ENCODE results near the gene SIPA1L3.

Gene SIPA1L3

GRCh38 chr19:38151242-38151641 lies 244.2 kb downstream of the SIPA1L3 start:
- Histone ChIP-seq H3K27me3 (ENCODE audit: control insufficient read depth, insufficient read depth, low read length) (no peaks in the 10 kb centered on the region), H3K9me3 (ENCODE audit: control insufficient read depth, insufficient read depth, low read length) (no peaks in the 10 kb centered on the region), H3K36me3 (ENCODE audit: control insufficient read depth, insufficient read depth, low read length) (0 out of 2 replicates have a peak, but pooled peaks cover 4% of the 10 kb centered on the region), H3K4me3 (ENCODE audit: low read length) (no peak overlapping the region), H3K27ac (ENCODE audit: low read length) (no peak overlapping the region), H3K4me1 (ENCODE audit: control insufficient read depth, insufficient read depth, low read length) (no peaks in the 10 kb centered on the region)
- WGBS (ENCODE audit: insufficient coverage, insufficient read length): no CpG with 5 or more reads among the region's 9 CpGs
- DNase-seq (ENCODE audit: low read depth, low spot score): no peak

DNA sequence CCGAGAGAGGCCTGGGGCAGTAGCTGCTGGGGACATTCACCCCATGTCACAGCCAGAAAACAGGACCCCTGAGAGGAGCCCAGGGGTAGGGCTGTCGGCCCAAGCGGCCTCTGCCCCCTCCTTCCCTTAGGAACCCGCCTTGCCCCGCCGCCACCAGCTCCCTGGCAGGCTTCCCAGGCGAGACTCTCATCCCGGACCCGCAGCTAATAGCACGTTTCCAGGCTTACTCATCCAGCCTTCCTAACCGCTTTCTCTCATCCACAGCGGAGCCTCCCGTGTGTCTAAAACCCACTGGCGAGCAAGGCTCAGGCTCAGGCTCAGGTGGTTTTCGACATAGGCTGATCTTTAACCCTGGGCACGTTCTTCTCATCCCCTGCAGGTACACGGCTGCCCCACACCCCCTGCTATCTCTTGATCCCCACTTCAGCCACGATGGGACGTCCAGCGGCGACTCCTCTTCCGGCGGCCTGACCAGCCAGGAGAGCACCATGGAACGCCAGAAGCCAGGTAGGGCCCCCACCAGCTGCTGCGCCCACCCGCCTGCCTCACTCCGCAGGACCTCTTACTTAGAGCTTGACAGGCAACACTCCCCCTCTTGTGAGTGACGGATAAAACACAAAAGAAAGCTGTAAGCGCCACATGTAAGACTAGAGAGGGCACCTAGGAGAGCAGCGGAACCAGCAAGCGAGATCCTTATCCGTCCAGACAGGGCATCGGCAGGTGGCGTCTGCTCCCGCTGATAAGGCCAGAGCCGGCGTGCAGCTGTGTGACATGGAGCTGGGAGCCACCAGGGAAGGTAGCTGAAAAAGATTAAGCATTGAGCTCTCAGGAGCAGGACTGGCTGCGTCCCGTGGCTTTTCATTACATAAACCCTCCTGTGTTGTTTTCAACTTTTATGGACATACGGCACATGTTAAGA lies 245.7 kb downstream of the SIPA1L3 start:
- DNase-seq (ENCODE audit: low read depth, low spot score): no peak
- Histone ChIP-seq H3K4me3 (ENCODE audit: low read length) (no peak overlapping the region), H3K27ac (ENCODE audit: low read length) (no peak overlapping the region), H3K36me3 (ENCODE audit: control insufficient read depth, insufficient read depth, low read length) (0 out of 2 replicates have a peak, but pooled peaks cover 4% of the 10 kb centered on the region), H3K27me3 (ENCODE audit: control insufficient read depth, insufficient read depth, low read length) (no peaks in the 10 kb centered on the region), H3K4me1 (ENCODE audit: control insufficient read depth, insufficient read depth, low read length) (no peaks in the 10 kb centered on the region), H3K9me3 (ENCODE audit: control insufficient read depth, insufficient read depth, low read length) (no peaks in the 10 kb centered on the region)
- WGBS (ENCODE audit: insufficient coverage, insufficient read length): no CpG with 5 or more reads among the region's 40 CpGs

GRCh38 chr19:38155453-38155852 lies 248.4 kb downstream of the SIPA1L3 start:
- no peak overlapping the region for H3K27ac ChIP-seq (ENCODE audit: low read length)
- 0 out of 2 replicates have a peak, but pooled peaks cover 4% of the 10 kb centered on the region for H3K36me3 ChIP-seq (ENCODE audit: control insufficient read depth, insufficient read depth, low read length)
- H3K4me3 ChIP-seq (ENCODE audit: low read length): no peak overlapping the region
- H3K27me3 ChIP-seq (ENCODE audit: control insufficient read depth, insufficient read depth, low read length): no peaks in the 10 kb centered on the region
- WGBS (ENCODE audit: insufficient coverage, insufficient read length): no CpG with 5 or more reads among the region's 6 CpGs
- H3K9me3 ChIP-seq (ENCODE audit: control insufficient read depth, insufficient read depth, low read length): no peaks in the 10 kb centered on the region
- no peaks in the 10 kb centered on the region for H3K4me1 ChIP-seq (ENCODE audit: control insufficient read depth, insufficient read depth, low read length)
- DNase-seq (ENCODE audit: low read depth, low spot score): no peak

DNA sequence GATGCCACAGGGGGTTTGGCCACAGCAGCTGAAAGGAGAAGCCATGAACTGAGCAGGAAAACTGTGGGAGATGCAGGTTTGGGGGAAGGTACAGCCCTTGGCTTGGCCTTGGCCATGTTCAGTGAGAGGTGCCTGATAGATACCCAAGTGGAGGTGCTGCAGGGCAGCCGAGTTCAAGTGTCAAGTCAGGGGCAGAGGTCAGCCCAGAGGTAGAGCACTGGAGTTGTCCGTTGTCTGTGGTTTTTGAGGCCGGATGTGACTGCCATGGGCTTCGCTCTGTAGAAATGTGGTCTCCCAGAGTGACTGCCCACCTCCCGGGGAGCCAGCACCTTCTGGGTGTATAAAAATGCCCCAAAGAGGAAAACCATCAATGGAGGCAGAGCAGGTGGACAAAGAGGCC lies 251.7 kb downstream of the SIPA1L3 start:
- no peaks in the 10 kb centered on the region for H3K4me1 ChIP-seq (ENCODE audit: control insufficient read depth, insufficient read depth, low read length)
- no peak overlapping the region for H3K4me3 ChIP-seq (ENCODE audit: low read length)
- H3K9me3 ChIP-seq (ENCODE audit: control insufficient read depth, insufficient read depth, low read length): no peaks in the 10 kb centered on the region
- H3K27ac ChIP-seq (ENCODE audit: low read length): no peak overlapping the region
- no peak for DNase-seq (ENCODE audit: low read depth, low spot score)
- H3K27me3 ChIP-seq (ENCODE audit: control insufficient read depth, insufficient read depth, low read length): no peaks in the 10 kb centered on the region
- no CpG with 5 or more reads among the region's 5 CpGs for WGBS (ENCODE audit: insufficient coverage, insufficient read length)
- peaks cover 9% of the 10 kb centered on the region for H3K36me3 ChIP-seq (ENCODE audit: control insufficient read depth, insufficient read depth, low read length)

DNA sequence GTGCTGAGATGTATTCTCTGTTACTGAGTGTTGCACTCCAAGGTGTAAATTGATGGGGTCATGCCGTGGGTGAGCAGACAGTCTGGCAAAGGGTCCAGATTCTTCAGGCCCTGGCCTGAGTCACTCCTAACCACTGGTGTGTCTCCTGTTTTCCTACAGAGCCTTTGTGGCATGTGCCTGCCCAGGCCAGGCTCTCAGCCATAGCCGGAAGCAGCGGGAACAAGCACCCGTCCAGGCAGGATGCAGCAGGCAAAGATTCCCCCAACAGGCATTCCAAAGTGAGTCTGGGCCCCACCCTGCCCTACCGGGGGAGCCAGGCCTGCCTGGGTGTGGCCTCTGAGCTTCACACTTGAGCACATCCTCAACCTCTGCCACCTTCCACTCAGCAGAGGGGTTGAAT lies 255.1 kb downstream of the SIPA1L3 start:
- H3K4me1 ChIP-seq (ENCODE audit: control insufficient read depth, insufficient read depth, low read length): no peaks in the 10 kb centered on the region
- no peak overlapping the region for H3K4me3 ChIP-seq (ENCODE audit: low read length)
- no peaks in the 10 kb centered on the region for H3K27me3 ChIP-seq (ENCODE audit: control insufficient read depth, insufficient read depth, low read length)
- no CpG with 5 or more reads among the region's 5 CpGs for WGBS (ENCODE audit: insufficient coverage, insufficient read length)
- H3K9me3 ChIP-seq (ENCODE audit: control insufficient read depth, insufficient read depth, low read length): no peaks in the 10 kb centered on the region
- DNase-seq (ENCODE audit: low read depth, low spot score): no peak
- H3K36me3 ChIP-seq (ENCODE audit: control insufficient read depth, insufficient read depth, low read length): peaks cover 20% of the 10 kb centered on the region
- no peak overlapping the region for H3K27ac ChIP-seq (ENCODE audit: low read length)

DNA sequence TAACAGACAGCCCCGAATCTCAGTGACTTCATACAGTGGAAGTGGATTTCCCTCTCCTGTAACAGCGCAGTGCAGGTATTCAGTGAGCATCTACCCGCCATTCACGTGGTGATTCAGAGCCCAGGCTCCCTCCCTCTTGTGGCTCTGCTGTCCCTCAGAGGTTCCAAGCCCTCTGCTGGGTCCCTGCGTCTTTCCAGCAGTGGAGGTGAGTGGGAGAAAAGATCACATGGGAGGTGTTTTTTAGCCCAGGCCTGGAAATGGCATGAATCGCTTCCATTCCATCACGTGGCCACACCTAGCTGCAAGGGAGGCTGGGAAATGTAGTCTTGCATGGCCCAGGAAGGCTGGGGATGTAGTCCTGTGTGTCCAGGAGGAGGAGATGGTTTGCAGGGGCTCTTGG lies 255.6 kb downstream of the SIPA1L3 start:
- no CpG with 5 or more reads among the region's 7 CpGs for WGBS (ENCODE audit: insufficient coverage, insufficient read length)
- Histone ChIP-seq H3K36me3 (ENCODE audit: control insufficient read depth, insufficient read depth, low read length) (peaks cover 20% of the 10 kb centered on the region), H3K4me1 (ENCODE audit: control insufficient read depth, insufficient read depth, low read length) (no peaks in the 10 kb centered on the region), H3K4me3 (ENCODE audit: low read length) (no peak overlapping the region), H3K27me3 (ENCODE audit: control insufficient read depth, insufficient read depth, low read length) (no peaks in the 10 kb centered on the region), H3K9me3 (ENCODE audit: control insufficient read depth, insufficient read depth, low read length) (no peaks in the 10 kb centered on the region), H3K27ac (ENCODE audit: low read length) (no peak overlapping the region)
- DNase-seq (ENCODE audit: low read depth, low spot score): no peak

DNA sequence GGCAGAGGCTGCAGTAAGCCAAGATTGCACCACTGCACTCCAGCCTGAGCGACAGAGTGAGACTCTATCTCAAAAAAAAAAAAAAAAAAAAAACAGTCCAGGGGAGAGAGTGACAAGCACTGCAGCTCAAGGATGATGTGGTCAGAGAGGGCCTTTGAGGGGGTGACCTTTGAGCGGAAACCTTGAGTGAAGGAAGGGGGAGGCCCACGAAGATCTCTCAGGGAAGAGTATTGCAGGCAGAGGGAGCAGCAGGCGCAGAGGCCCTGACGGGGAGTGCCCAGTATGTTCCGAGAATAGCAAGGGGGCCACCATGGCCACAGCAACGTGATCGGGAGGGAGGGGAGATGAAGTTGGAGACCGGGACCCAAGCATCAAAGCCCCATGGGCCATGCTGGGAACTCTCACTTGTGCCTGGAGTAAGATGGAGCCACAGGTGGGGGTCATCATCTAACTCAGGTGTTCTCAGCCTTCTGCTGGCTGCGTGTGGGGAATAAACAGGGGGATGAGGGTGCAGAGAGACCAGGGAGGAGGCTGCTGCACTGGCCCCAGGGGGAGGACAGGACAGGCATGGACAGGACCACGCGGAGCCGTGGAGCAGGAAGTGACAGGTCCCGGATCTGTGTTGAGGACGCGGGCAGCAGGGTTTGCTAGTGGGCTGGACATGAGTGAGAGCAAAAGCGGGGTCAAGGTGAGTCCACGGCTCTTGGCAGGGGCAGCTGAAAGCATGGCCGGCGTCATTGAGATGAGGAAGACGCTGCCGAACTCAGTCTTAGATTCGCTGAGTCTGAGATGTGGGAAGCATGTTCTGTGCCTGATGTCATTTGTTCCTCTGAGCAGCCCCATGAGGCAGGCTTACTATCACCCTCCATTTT lies 256.6 kb downstream of the SIPA1L3 start:
- Histone ChIP-seq H3K36me3 (ENCODE audit: control insufficient read depth, insufficient read depth, low read length) (peaks cover 20% of the 10 kb centered on the region), H3K4me1 (ENCODE audit: control insufficient read depth, insufficient read depth, low read length) (no peaks in the 10 kb centered on the region), H3K4me3 (ENCODE audit: low read length) (no peak overlapping the region), H3K27me3 (ENCODE audit: control insufficient read depth, insufficient read depth, low read length) (no peaks in the 10 kb centered on the region), H3K27ac (ENCODE audit: low read length) (no peak overlapping the region), H3K9me3 (ENCODE audit: control insufficient read depth, insufficient read depth, low read length) (no peaks in the 10 kb centered on the region)
- WGBS (ENCODE audit: insufficient coverage, insufficient read length): no CpG with 5 or more reads among the region's 23 CpGs
- DNase-seq (ENCODE audit: low read depth, low spot score): no peak

GRCh38 chr19:38164526-38164925 lies 257.5 kb downstream of the SIPA1L3 start:
- H3K4me1 ChIP-seq (ENCODE audit: control insufficient read depth, insufficient read depth, low read length): no peaks in the 10 kb centered on the region
- WGBS (ENCODE audit: insufficient coverage, insufficient read length): no CpG with 5 or more reads among the region's 25 CpGs
- peaks cover 20% of the 10 kb centered on the region for H3K36me3 ChIP-seq (ENCODE audit: control insufficient read depth, insufficient read depth, low read length)
- DNase-seq (ENCODE audit: low read depth, low spot score): no peak
- no peak overlapping the region for H3K4me3 ChIP-seq (ENCODE audit: low read length)
- H3K27ac ChIP-seq (ENCODE audit: low read length): no peak overlapping the region
- H3K9me3 ChIP-seq (ENCODE audit: control insufficient read depth, insufficient read depth, low read length): no peaks in the 10 kb centered on the region
- no peaks in the 10 kb centered on the region for H3K27me3 ChIP-seq (ENCODE audit: control insufficient read depth, insufficient read depth, low read length)

DNA sequence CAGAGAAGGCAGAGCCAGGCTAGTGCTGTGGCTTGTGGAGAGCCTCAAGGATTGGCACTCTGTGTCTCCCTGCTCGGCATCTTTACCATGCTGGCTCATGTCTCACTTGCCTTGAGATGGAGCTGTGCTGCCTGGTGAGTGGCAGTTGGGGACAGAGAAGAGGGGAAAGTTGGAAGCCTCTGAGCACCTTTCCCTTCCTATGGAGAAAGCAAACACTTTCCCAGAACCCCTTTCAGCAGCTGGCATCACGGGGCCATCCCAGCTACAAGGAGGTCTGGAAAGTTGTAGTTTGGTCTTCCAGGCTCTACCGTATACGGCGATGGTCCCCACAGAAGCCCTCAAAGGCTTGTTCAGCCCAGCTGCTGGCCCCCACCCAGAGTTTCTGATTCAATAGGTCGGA lies 258.3 kb downstream of the SIPA1L3 start:
- no CpG with 5 or more reads among the region's 6 CpGs for WGBS (ENCODE audit: insufficient coverage, insufficient read length)
- no peak overlapping the region for H3K4me3 ChIP-seq (ENCODE audit: low read length)
- 0 out of 2 replicates have a peak, but pooled peaks cover 2% of the 10 kb centered on the region for H3K4me1 ChIP-seq (ENCODE audit: control insufficient read depth, insufficient read depth, low read length)
- no peak for DNase-seq (ENCODE audit: low read depth, low spot score)
- H3K27ac ChIP-seq (ENCODE audit: low read length): no peak overlapping the region
- no peaks in the 10 kb centered on the region for H3K9me3 ChIP-seq (ENCODE audit: control insufficient read depth, insufficient read depth, low read length)
- H3K36me3 ChIP-seq (ENCODE audit: control insufficient read depth, insufficient read depth, low read length): peaks cover 20% of the 10 kb centered on the region
- H3K27me3 ChIP-seq (ENCODE audit: control insufficient read depth, insufficient read depth, low read length): no peaks in the 10 kb centered on the region

GRCh38 chr19:38168637-38169036 lies 261.6 kb downstream of the SIPA1L3 start:
- Histone ChIP-seq H3K9me3 (ENCODE audit: control insufficient read depth, insufficient read depth, low read length) (no peaks in the 10 kb centered on the region), H3K27ac (ENCODE audit: low read length) (no peak overlapping the region), H3K4me3 (ENCODE audit: low read length) (no peak overlapping the region), H3K27me3 (ENCODE audit: control insufficient read depth, insufficient read depth, low read length) (no peaks in the 10 kb centered on the region), H3K36me3 (ENCODE audit: control insufficient read depth, insufficient read depth, low read length) (peaks cover 11% of the 10 kb centered on the region; the same call in 1 of the 2 replicates), H3K4me1 (ENCODE audit: control insufficient read depth, insufficient read depth, low read length) (0 out of 2 replicates have a peak, but pooled peaks cover 2% of the 10 kb centered on the region)
- no peak for DNase-seq (ENCODE audit: low read depth, low spot score)
- 100% methylated on average over 1 of the region's 4 CpGs for WGBS (ENCODE audit: insufficient coverage, insufficient read length)

Measured in iPS DF 6.9 (cell line).